H1 (cell line): Measurements from ENCODE around the gene CRISPLD2. TPM values are rescaled to one million over a fixed set of nuclear protein-coding genes. Genes with fewer than 3 reads are reported as not detected.

Experiments used
- CTCF ChIA-PET: fragments of 300-600 bp; sonication (Branson Sonifier 250); formaldehyde crosslinking; loops from one replicate; lab custom pipeline; 2021; ENCODE audit not compliant: partially characterized antibody; lab: Charles Lee
- POLR2A ChIA-PET: fragments of 300-600 bp; sonication (Branson Sonifier 250); formaldehyde crosslinking; loops from one replicate; lab custom pipeline; 2021; ENCODE audit warnings: inconsistent platforms; ENCODE audit not compliant: partially characterized antibody; lab: Charles Lee
- DNase-seq, 2 experiments: peaks; one replicate each; pipeline versions ENCODE4 v3.0.0 to v3.0.0-alpha.2; 2010 to 2022; ENCODE audit warnings: low spot score in 2 of 2, low read depth in 1 of 2, mixed read lengths in 1 of 2
- FAIRE-seq: peaks from 2 replicates; lab custom pipeline; 2011; peaks lifted over from hg19 to GRCh38; lab: Jason Lieb, UNC
- H2AFZ ChIP-seq: 2 replicates; pipeline ENCODE4 v1.8.1; 2012; ENCODE audit warnings: low read length, inconsistent platforms
- H2AK5ac ChIP-seq: 2 replicates; pipeline ENCODE4 v1.6.1; 2013; ENCODE audit warnings: low read depth, low read length
- H2BK120ac ChIP-seq: replicated peaks from 2 replicates; pipeline ENCODE3; 2013; ENCODE audit warnings: low read depth, low read length, inconsistent platforms
- H2BK12ac ChIP-seq: 2 replicates; pipeline ENCODE4 v1.6.1; 2013; ENCODE audit warnings: low read depth, low read length
- H2BK15ac ChIP-seq: 2 replicates; pipeline ENCODE4 v1.6.1; 2013; ENCODE audit warnings: low read length
- H2BK20ac ChIP-seq: 2 replicates; pipeline ENCODE4 v1.6.1; 2013; ENCODE audit warnings: low read length
- H2BK5ac ChIP-seq: 2 replicates; pipeline ENCODE4 v1.6.1; 2013; ENCODE audit warnings: low read depth, low read length
- H3K14ac ChIP-seq: 2 replicates; pipeline ENCODE4 v1.6.1; 2013; ENCODE audit warnings: inconsistent platforms; ENCODE audit not compliant: insufficient read length
- H3K18ac ChIP-seq: 2 replicates; pipeline ENCODE4 v1.6.1; 2013; ENCODE audit warnings: low read length; ENCODE audit errors: extremely low read depth
- H3K23ac ChIP-seq: 2 replicates; pipeline ENCODE4 v1.6.1; 2013; ENCODE audit warnings: inconsistent platforms; ENCODE audit not compliant: insufficient read length
- H3K23me2 ChIP-seq: 2 replicates; pipeline ENCODE4 v1.6.1; 2013; ENCODE audit warnings: low read depth, low read length
- H3K27ac ChIP-seq: 2 replicates; pipeline ENCODE4 v1.6.1; 2011; ENCODE audit warnings: low read depth, low read length, inconsistent platforms
- H3K27me3 ChIP-seq, 4 experiments: replicated peaks in 1 of 4; 1 replicate in 1 of 4; 2 replicates in 3 of 4; pipeline versions ENCODE4 v1.6.1 to v1.8.1; 2011 to 2013; ENCODE audit warnings: low read length in 3 of 4, mild to moderate bottlenecking in 3 of 4, inconsistent platforms in 2 of 4, mixed read lengths in 2 of 4, moderate library complexity in 1 of 4; ENCODE audit not compliant: control insufficient read depth in 3 of 4, insufficient read depth in 3 of 4; ENCODE audit errors: extremely low read depth in 1 of 4
- H3K36me3 ChIP-seq, 4 experiments: 2 replicates each; pipeline versions ENCODE4 v1.6.1 to v1.8.1; 2011 to 2013; ENCODE audit warnings: mild to moderate bottlenecking in 4 of 4, low read length in 3 of 4, moderate library complexity in 2 of 4, control low read depth in 1 of 4, inconsistent platforms in 1 of 4; ENCODE audit not compliant: insufficient read depth in 4 of 4, control insufficient read depth in 2 of 4
- H3K4ac ChIP-seq: replicated peaks from 2 replicates; pipeline ENCODE3; 2013; ENCODE audit warnings: low read length, low read depth, mixed read lengths, inconsistent platforms; ENCODE audit not compliant: insufficient read length
- H3K4me1 ChIP-seq, 4 experiments: replicated peaks in 1 of 4; 1 replicate in 1 of 4; 2 replicates in 3 of 4; pipeline versions ENCODE4 v1.6.1 to v1.8.1; 2011 to 2013; ENCODE audit warnings: low read length in 3 of 4, inconsistent platforms in 2 of 4, mixed read lengths in 1 of 4; ENCODE audit not compliant: insufficient read depth in 4 of 4, control insufficient read depth in 3 of 4
- H3K4me2 ChIP-seq, 2 experiments: 2 replicates each; pipeline versions ENCODE4 v1.6.1 to v1.8.1; 2011 to 2013; ENCODE audit warnings: low read depth in 2 of 2, low read length in 2 of 2, control low read depth in 1 of 2, inconsistent platforms in 1 of 2, mild to moderate bottlenecking in 1 of 2; ENCODE audit not compliant: insufficient read depth in 1 of 2
- H3K4me3 ChIP-seq, 4 experiments: fragments of 200-600, 300-600 bp in 1 of 4; sonication (generic), shearing (Covaris generic), sonication (Bioruptor Twin) in 1 of 4; 2 replicates each; pipeline versions ENCODE4 v1.5.1 to v1.8.1; 2011 to 2016; ENCODE audit warnings: low read length in 4 of 4, low read depth in 3 of 4, control low read depth in 2 of 4, inconsistent platforms in 2 of 4, mild to moderate bottlenecking in 2 of 4, mixed read lengths in 1 of 4, moderate library complexity in 1 of 4; ENCODE audit not compliant: insufficient read depth in 2 of 4; ENCODE audit errors: extremely low read depth in 1 of 4
- H3K56ac ChIP-seq: replicated peaks from 2 replicates; pipeline ENCODE3; 2013; ENCODE audit warnings: low read depth, mild to moderate bottlenecking, mixed read lengths, low read length, inconsistent platforms; ENCODE audit not compliant: insufficient read length
- H3K79me1 ChIP-seq: 2 replicates; pipeline ENCODE4 v1.6.1; 2013; ENCODE audit warnings: low read depth, low read length, control low read depth
- H3K79me2 ChIP-seq, 2 experiments: 2 replicates each; pipeline versions ENCODE4 v1.6.1 to v1.8.1; 2012 to 2013; ENCODE audit warnings: low read length in 2 of 2, mild to moderate bottlenecking in 2 of 2, inconsistent platforms in 1 of 2; ENCODE audit not compliant: insufficient read depth in 2 of 2, control insufficient read depth in 1 of 2
- H3K9ac ChIP-seq, 4 experiments: replicated peaks in 1 of 4; 1 replicate in 1 of 4; 2 replicates in 3 of 4; pipeline versions ENCODE4 v1.6.1 to v1.8.1; 2011 to 2013; ENCODE audit warnings: low read depth in 3 of 4, low read length in 3 of 4, control low read depth in 2 of 4, mild to moderate bottlenecking in 2 of 4, moderate library complexity in 2 of 4, inconsistent platforms in 1 of 4; ENCODE audit errors: extremely low read depth in 1 of 4
- H3K9me3 ChIP-seq, 2 experiments: 2 replicates each; pipeline versions ENCODE4 v1.6.1 to v1.8.1; 2012 to 2013; ENCODE audit warnings: mild to moderate bottlenecking in 2 of 2, moderate library complexity in 2 of 2, control low read depth in 1 of 2, inconsistent platforms in 1 of 2, low read depth in 1 of 2, low read length in 1 of 2, mixed read lengths in 1 of 2; ENCODE audit not compliant: insufficient read depth in 2 of 2
- H4K20me1 ChIP-seq, 2 experiments: replicated peaks in 1 of 2; 2 replicates each; pipeline versions ENCODE3 to v1.8.1; 2011 to 2013; ENCODE audit warnings: inconsistent platforms in 2 of 2, low read length in 2 of 2, mild to moderate bottlenecking in 1 of 2; ENCODE audit not compliant: insufficient read depth in 2 of 2, control insufficient read depth in 1 of 2
- H4K5ac ChIP-seq: 2 replicates; pipeline ENCODE4 v1.6.1; 2013; ENCODE audit warnings: low read length, low read depth, mixed read lengths, inconsistent platforms; ENCODE audit not compliant: insufficient read length
- H4K8ac ChIP-seq: 2 replicates; pipeline ENCODE4 v1.8.0; 2013; ENCODE audit warnings: mild to moderate bottlenecking, moderate library complexity, low read length, inconsistent platforms; ENCODE audit not compliant: insufficient read depth; ENCODE audit errors: extremely low read depth
- H4K91ac ChIP-seq: replicated peaks from 2 replicates; pipeline ENCODE3; 2013; ENCODE audit warnings: low read length, mixed read lengths, inconsistent platforms; ENCODE audit not compliant: insufficient read length
- NRF1 ChIP-seq: IDR thresholded peaks from 2 replicates; pipeline ENCODE4 v1.6.1; 2011; ENCODE audit warnings: mild to moderate bottlenecking, low read depth, low read length, improper control_type of control experiment
- RBBP5 ChIP-seq: IDR thresholded peaks from 2 replicates; pipeline ENCODE4 v1.7.1; 2012; ENCODE audit warnings: low read depth, mild to moderate bottlenecking, inconsistent platforms, low read length, moderate library complexity, borderline replicate concordance
- RFX5 ChIP-seq: IDR thresholded peaks from 2 replicates; pipeline ENCODE4 v1.6.1; 2011; ENCODE audit warnings: low read depth, low read length, improper control_type of control experiment, borderline replicate concordance
- WGBS, 2 experiments: shearing (Covaris generic) in 1 of 2; methylation state at CpG; one replicate each; pipeline versions ENCODE4 v1.1.6 to v1.1.7; 2013 to 2015; ENCODE audit warnings: low lambda C conversion rate in 2 of 2, mixed read lengths in 2 of 2, inconsistent platforms in 1 of 2, low coverage in 1 of 2, missing lambda C conversion rate in 1 of 2; ENCODE audit not compliant: insufficient replicate concordance in 2 of 2, insufficient coverage in 1 of 2, insufficient read length in 1 of 2; ENCODE audit errors: extremely low coverage in 1 of 2, missing lambda C conversion rate in 1 of 2; 5-methylcytosine and 5-hydroxymethylcytosine counted together
- polyA plus RNA-seq, 7 experiments: library from polyadenylated mRNA; depleted of rRNA in 3 of 7; stranded (reverse) in 5 of 7; unstranded in 2 of 7; fragments of >200 nt in 5 of 7; fragments of 200-250 nt in 2 of 7; gene quantifications; 1 replicate in 5 of 7; 2 replicates in 1 of 7; 4 replicates in 1 of 7; pipeline versions ENCODE4 v1.2.1 to v1.2.3, GENCODE V29; 2011 to 2013; ENCODE audit warnings: missing spikeins in 2 of 7, mixed read lengths in 2 of 7
- total RNA-seq: library from RNA; stranded (reverse); fragmentation: NEBNext Ultra II Directional; extraction: Animal tissue kit (Norgen Biotek cat#: 25700); gene quantifications from 2 replicates; pipeline ENCODE4 v1.2.1, GENCODE V29; 2021

Gene CRISPLD2
- total and polyA plus RNA-seq, 2 of the 8 experiments (the other 6 are each of a cell fraction or from before 2014, with no cell fraction given) = 2.7 to 5.1 TPM

DNA sequence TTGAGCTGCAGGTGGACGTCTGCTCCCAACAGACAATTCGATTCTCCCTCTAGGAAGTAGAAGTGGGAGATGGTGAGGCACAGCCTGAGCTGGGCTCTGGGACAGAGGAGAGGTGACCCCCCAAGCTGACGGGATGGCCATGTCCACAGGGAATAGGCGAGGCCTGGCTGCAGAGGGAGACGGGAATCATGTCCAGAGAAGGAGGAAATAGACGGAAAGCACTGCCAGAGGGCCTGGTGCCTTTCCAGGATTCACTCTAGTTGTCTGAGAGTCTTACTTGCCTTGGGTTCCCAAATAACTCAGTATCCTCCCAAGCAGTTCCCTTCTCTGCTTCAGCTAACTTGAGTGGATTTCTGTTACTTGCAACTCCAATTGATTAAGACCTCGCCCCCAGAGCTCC lies 4.3 kb upstream of the CRISPLD2 start:
- POLR2A ChIA-PET = interaction anchor here (1.2 kb wide), 1 partner anchor 209 kb away, joined by 3 read pairs; no protein-coding TSS in a partner anchor
- Histone ChIP-seq H2AK5ac (no peak overlapping the region), H3K27ac (no peak overlapping the region)

More for the DNA sequence above, 4.3 kb upstream of the CRISPLD2 start:
- Histone ChIP-seq H3K9ac (no peak overlapping the region), H3K56ac (no peak overlapping the region), H2BK12ac (no peak overlapping the region), H4K20me1 (no peaks in the 10 kb centered on the region), H3K4ac (no peak overlapping the region), H4K91ac (no peak overlapping the region), H3K36me3 (no peaks in the 10 kb centered on the region), H3K9me3 (no peaks in the 10 kb centered on the region; a peak in 1 of 4 replicates), H3K4me3 (no peak overlapping the region), H3K4me2 (no peak overlapping the region), H2BK20ac (no peak overlapping the region), H3K27me3 (peaks cover 3 to 23% (median 14%) of the 10 kb centered on the region in 4 experiments), H4K8ac (no peak overlapping the region), H3K79me2 (no peaks in the 10 kb centered on the region), H3K23me2 (peaks cover 5% of the 10 kb centered on the region; the same call in 1 of the 2 replicates), H3K4me1 (peaks cover 0 to 6% (median 3%) of the 10 kb centered on the region in 4 experiments; a peak in 6 of 7 replicates), H2BK120ac (no peak overlapping the region), H2BK15ac (no peak overlapping the region), H3K18ac (no peak overlapping the region), H2BK5ac (no peak overlapping the region), H4K5ac (no peak overlapping the region), H3K79me1 (no peaks in the 10 kb centered on the region), H3K23ac (no peak overlapping the region), H2AFZ (no peak overlapping the region), H3K14ac (no peak overlapping the region)
- no peak for DNase-seq
- no peak for TF ChIP-seq RFX5
- no peak for TF ChIP-seq RBBP5
- TF ChIP-seq NRF1 = no peak
- CTCF ChIA-PET = interaction anchor here (0.8 to 2.1 kb wide), 3 partner anchors 12 to 139 kb away, joined by 3 to 8 read pairs (median 3); no protein-coding TSS in a partner anchor
- WGBS, 2 experiments = 78% methylated on average over 7 of the region's 7 CpGs; no CpG with 5 or more reads in 1 of the 2 experiments
- FAIRE-seq = no peak
